Endothelial cell of umbilical vein (primary cell): Measurements from ENCODE around the gene GADD45G. TPM values are rescaled to one million over a fixed set of nuclear protein-coding genes. Genes with fewer than 3 reads are reported as not detected.

Experiments
- BruUV-seq: library from RNA; stranded (reverse); fragments of 400-500 nt; replicated peaks from 2 replicates; lab custom pipeline; 2021; lab: Mats Ljungman, UMichigan
- CTCF ChIA-PET: fragments of 300-600, 350-600 bp; sonication (Branson Sonifier 250); formaldehyde crosslinking; loops from one replicate; lab custom pipeline; 2021; ENCODE audit warnings: antibody characterized with exemption, inconsistent platforms; lab: Charles Lee
- POLR2A ChIA-PET: fragments of 300-600, 350-600 bp; sonication (Branson Sonifier 250); formaldehyde crosslinking; loops from one replicate; lab custom pipeline; 2021; ENCODE audit warnings: antibody characterized with exemption, inconsistent platforms; lab: Charles Lee
- DNase-seq: peaks from one replicate; pipeline ENCODE4 v3.0.0-alpha.2; 2011; ENCODE audit warnings: low read depth, low spot score
- FAIRE-seq: peaks from 2 replicates; lab custom pipeline; 2011; peaks lifted over from hg19 to GRCh38; lab: Jason Lieb, UNC
- H2AFZ ChIP-seq: 2 replicates; pipeline ENCODE4 v1.6.0; 2012; ENCODE audit warnings: low read depth, low read length, control low read depth, inconsistent platforms
- H3K27ac ChIP-seq: 2 replicates; pipeline ENCODE4 v1.5.1; 2011; ENCODE audit warnings: low read depth, mild to moderate bottlenecking, control low read depth, low read length, moderate library complexity; ENCODE audit not compliant: insufficient read depth
- H3K27me3 ChIP-seq, 2 experiments: 2 replicates each; pipeline versions ENCODE4 v1.6.0 to v1.6.1; 2011; ENCODE audit warnings: low read length in 2 of 2, mixed read lengths in 1 of 2; ENCODE audit not compliant: control insufficient read depth in 2 of 2, insufficient read depth in 2 of 2
- H3K36me3 ChIP-seq, 2 experiments: 2 replicates in 1 of 2; 3 replicates in 1 of 2; pipeline ENCODE4 v1.5.1; 2011; ENCODE audit warnings: low read length in 2 of 2, mild to moderate bottlenecking in 1 of 2, moderate library complexity in 1 of 2; ENCODE audit not compliant: control insufficient read depth in 2 of 2, insufficient read depth in 2 of 2; ENCODE audit errors: extremely low read depth in 1 of 2
- H3K4me1 ChIP-seq: 3 replicates; pipeline ENCODE4 v1.5.1; 2011; ENCODE audit warnings: mild to moderate bottlenecking, low read length; ENCODE audit not compliant: control insufficient read depth, insufficient read depth; ENCODE audit errors: extremely low read depth
- H3K4me2 ChIP-seq: 2 replicates; pipeline ENCODE4 v1.6.1; 2011; ENCODE audit warnings: low read length, control low read depth, mixed read lengths; ENCODE audit not compliant: insufficient read depth
- H3K4me3 ChIP-seq, 3 experiments: fragments of 200-600 bp in 1 of 3; sonication (generic), shearing (Covaris generic) in 1 of 3; replicated peaks in 1 of 3; 2 replicates each; pipeline ENCODE4 v1.5.1; 2011 to 2016; ENCODE audit warnings: control low read depth in 3 of 3, low read length in 3 of 3, mild to moderate bottlenecking in 2 of 3, inconsistent platforms in 1 of 3, low read depth in 1 of 3, moderate library complexity in 1 of 3; ENCODE audit not compliant: insufficient read depth in 1 of 3
- H3K79me2 ChIP-seq: 2 replicates; pipeline ENCODE4 v1.6.0; 2012; ENCODE audit warnings: low read length, inconsistent platforms; ENCODE audit not compliant: control insufficient read depth, insufficient read depth
- H3K9ac ChIP-seq: replicated peaks from 2 replicates; pipeline ENCODE3; 2011; ENCODE audit warnings: low read length, control low read depth; ENCODE audit not compliant: insufficient read depth; ENCODE audit errors: extremely low read depth
- H3K9me1 ChIP-seq: replicated peaks from 3 replicates; pipeline ENCODE4 v1.6.0; 2011; ENCODE audit warnings: mild to moderate bottlenecking, low read length; ENCODE audit not compliant: control insufficient read depth, insufficient read depth; ENCODE audit errors: extremely low read depth
- H3K9me3 ChIP-seq: replicated peaks from 2 replicates; pipeline ENCODE4 v1.5.1; 2012; ENCODE audit warnings: low read length, inconsistent platforms; ENCODE audit not compliant: control insufficient read depth, insufficient read depth
- H4K20me1 ChIP-seq: replicated peaks from 2 replicates; pipeline ENCODE3; 2011; ENCODE audit warnings: mild to moderate bottlenecking, low read length; ENCODE audit not compliant: control insufficient read depth, insufficient read depth; ENCODE audit errors: extremely low read depth
- EZH2 ChIP-seq: IDR thresholded peaks from 2 replicates; pipeline ENCODE4 v1.6.1; 2012; ENCODE audit warnings: borderline replicate concordance, low read depth, mild to moderate bottlenecking, moderate library complexity, low read length, inconsistent platforms; ENCODE audit not compliant: severe bottlenecking
- FOS ChIP-seq: IDR thresholded peaks from 2 replicates; pipeline ENCODE4 v1.6.1; 2011; ENCODE audit warnings: mild to moderate bottlenecking, low read length, moderate library complexity, borderline replicate concordance; ENCODE audit not compliant: insufficient read depth
- GATA2 ChIP-seq: IDR thresholded peaks from 2 replicates; pipeline ENCODE4 v1.7.0; 2011; ENCODE audit warnings: low read depth, mild to moderate bottlenecking, moderate library complexity, mixed read lengths, low read length; ENCODE audit not compliant: insufficient read length, insufficient read depth
- JUN ChIP-seq: IDR thresholded peaks from 2 replicates; pipeline ENCODE4 v1.6.1; 2011; ENCODE audit warnings: borderline replicate concordance, low read depth; ENCODE audit not compliant: insufficient read length, insufficient read depth
- MAX ChIP-seq: IDR thresholded peaks from 2 replicates; pipeline ENCODE4 v1.6.1; 2011; ENCODE audit not compliant: insufficient read depth, insufficient read length
- MYC ChIP-seq: IDR thresholded peaks from one replicate; pipeline ENCODE4 v1.6.1; 2011; ENCODE audit warnings: mild to moderate bottlenecking, low read depth, low read length
- POLR2A ChIP-seq: IDR thresholded peaks from 2 replicates; pipeline ENCODE4 v1.6.1; 2012; ENCODE audit warnings: low read depth, mild to moderate bottlenecking, control low read depth, low read length
- POLR2AphosphoS5 ChIP-seq: IDR thresholded peaks from 2 replicates; pipeline ENCODE4 v1.6.1; 2012; ENCODE audit warnings: low read depth, mild to moderate bottlenecking, control low read depth, low read length, moderate library complexity; ENCODE audit not compliant: insufficient read depth
- dilution Hi-C: fragments of 300-500 bp; cut with MboI; formaldehyde crosslinking; loops from one replicate; pipeline ENCODE4 v1.15.0; 2019; ENCODE audit warnings: low sequenced_read_pairs; ENCODE audit not compliant: extremely low pct_ligation_motif_present
- intact Hi-C: fragments of 100-400 bp; cut with micrococcal nuclease; formaldehyde crosslinking; loops from one replicate; pipeline ENCODE4 v1.10.0; 2022
- polyA plus RNA-seq, 4 experiments: library from polyadenylated mRNA; depleted of rRNA in 3 of 4; stranded (reverse) in 3 of 4; unstranded in 1 of 4; fragments of >200 nt; gene quantifications; 2 replicates each; pipeline versions ENCODE4 v1.2.1 to v1.2.3, GENCODE V29; 2011 to 2012; ENCODE audit warnings: missing spikeins in 1 of 4
- total RNA-seq: library from RNA; stranded (reverse); gene quantifications from 2 replicates; pipeline ENCODE4 v1.2.3, GENCODE V29; 2021
- TF ChIP-seq, protein P1 (sequence below), 2 donors: IDR thresholded peaks; 1 replicate in 1 of 2; 2 replicates in 1 of 2; pipeline ENCODE4 v1.5.1; 2011; ENCODE audit warnings: low read length in 2 of 2, mild to moderate bottlenecking in 2 of 2, moderate library complexity in 2 of 2, control low read depth in 1 of 2, inconsistent platforms in 1 of 2, low read depth in 1 of 2; ENCODE audit not compliant: insufficient read depth in 1 of 2; ENCODE audit errors: extremely low read depth in 1 of 2

Gene GADD45G
- total and polyA plus RNA-seq, 2 donors (not counting 3 experiments of a cell fraction or from before 2014, with no cell fraction given), result 0.44 to 0.64 TPM

GRCh38 chr9:89623925-89624420, 19.2 kb downstream of the GADD45G start:
- Histone ChIP-seq H2AFZ (no peak overlapping the region), H3K4me2 (no peak overlapping the region), H4K20me1 (no peaks in the 10 kb centered on the region), H3K27me3 (no peaks in the 10 kb centered on the region), H3K9me3 (no peaks in the 10 kb centered on the region), H3K79me2 (no peaks in the 10 kb centered on the region), H3K4me3 (no peak overlapping the region), H3K36me3 (no peaks in the 10 kb centered on the region), H3K4me1 (no peaks in the 10 kb centered on the region), H3K9ac (no peak overlapping the region), H3K9me1 (no peaks in the 10 kb centered on the region), H3K27ac (no peak overlapping the region)
- dilution Hi-C loops (no loop called here), intact Hi-C loops (no loop called here)
- POLR2A ChIA-PET, result no interaction called here
- DNase-seq (no peak), FAIRE-seq (no peak)
- no TSS peak for BruUV-seq
- CTCF ChIA-PET, result interaction anchor here (0.7 to 2.4 kb wide), 2 partner anchors 21 to 26 kb away, joined by 3 to 13 read pairs; no protein-coding TSS in a partner anchor
- TF ChIP-seq JUN (no peak), POLR2AphosphoS5 (no peak), MAX (no peak), GATA2 (no peak), POLR2A (no peak), MYC (no peak), EZH2 (no peak), FOS (no peak)
- TF ChIP-seq, protein P1, sequence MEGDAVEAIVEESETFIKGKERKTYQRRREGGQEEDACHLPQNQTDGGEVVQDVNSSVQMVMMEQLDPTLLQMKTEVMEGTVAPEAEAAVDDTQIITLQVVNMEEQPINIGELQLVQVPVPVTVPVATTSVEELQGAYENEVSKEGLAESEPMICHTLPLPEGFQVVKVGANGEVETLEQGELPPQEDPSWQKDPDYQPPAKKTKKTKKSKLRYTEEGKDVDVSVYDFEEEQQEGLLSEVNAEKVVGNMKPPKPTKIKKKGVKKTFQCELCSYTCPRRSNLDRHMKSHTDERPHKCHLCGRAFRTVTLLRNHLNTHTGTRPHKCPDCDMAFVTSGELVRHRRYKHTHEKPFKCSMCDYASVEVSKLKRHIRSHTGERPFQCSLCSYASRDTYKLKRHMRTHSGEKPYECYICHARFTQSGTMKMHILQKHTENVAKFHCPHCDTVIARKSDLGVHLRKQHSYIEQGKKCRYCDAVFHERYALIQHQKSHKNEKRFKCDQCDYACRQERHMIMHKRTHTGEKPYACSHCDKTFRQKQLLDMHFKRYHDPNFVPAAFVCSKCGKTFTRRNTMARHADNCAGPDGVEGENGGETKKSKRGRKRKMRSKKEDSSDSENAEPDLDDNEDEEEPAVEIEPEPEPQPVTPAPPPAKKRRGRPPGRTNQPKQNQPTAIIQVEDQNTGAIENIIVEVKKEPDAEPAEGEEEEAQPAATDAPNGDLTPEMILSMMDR (IDR thresholded peaks at IDR 0.05; ENCODE audit: extremely low read depth in 1 of 2, insufficient read depth in 1 of 2, low read depth in 1 of 2, low read length in 2 of 2), result no peak
